D721Med (cell line): ENCODE measurements around the gene KRT9.
"Not testable (repeated sequence)": the region's sequence is repeated elsewhere in the genome, so short reads cannot be mapped to it uniquely, and the experiment has no call there.

Experiments
- DNase-seq: peaks from one replicate; pipeline ENCODE4 v3.0.0; 2011; ENCODE audit warnings: low spot score; ENCODE audit not compliant: insufficient read length
- FAIRE-seq: peaks from 2 replicates; lab custom pipeline; 2011; peaks lifted over from hg19 to GRCh38; lab: Jason Lieb, UNC
- TF ChIP-seq, protein P1 (sequence below): IDR thresholded peaks from 2 replicates; pipeline ENCODE4 v1.5.1; 2012; ENCODE audit warnings: mild to moderate bottlenecking, control low read depth; ENCODE audit not compliant: insufficient read depth; ENCODE audit errors: missing control alignments

The KRT9 gene

GRCh38 chr17:41571561-41572434 is at the start of gene KRT9:
Gene KRT9, minus strand, starts transcription at chr17:41572059. Its CDS starts 67 bp downstream, at chr17:41571992.
- FAIRE-seq, result no peak
- TF ChIP-seq, protein P1, sequence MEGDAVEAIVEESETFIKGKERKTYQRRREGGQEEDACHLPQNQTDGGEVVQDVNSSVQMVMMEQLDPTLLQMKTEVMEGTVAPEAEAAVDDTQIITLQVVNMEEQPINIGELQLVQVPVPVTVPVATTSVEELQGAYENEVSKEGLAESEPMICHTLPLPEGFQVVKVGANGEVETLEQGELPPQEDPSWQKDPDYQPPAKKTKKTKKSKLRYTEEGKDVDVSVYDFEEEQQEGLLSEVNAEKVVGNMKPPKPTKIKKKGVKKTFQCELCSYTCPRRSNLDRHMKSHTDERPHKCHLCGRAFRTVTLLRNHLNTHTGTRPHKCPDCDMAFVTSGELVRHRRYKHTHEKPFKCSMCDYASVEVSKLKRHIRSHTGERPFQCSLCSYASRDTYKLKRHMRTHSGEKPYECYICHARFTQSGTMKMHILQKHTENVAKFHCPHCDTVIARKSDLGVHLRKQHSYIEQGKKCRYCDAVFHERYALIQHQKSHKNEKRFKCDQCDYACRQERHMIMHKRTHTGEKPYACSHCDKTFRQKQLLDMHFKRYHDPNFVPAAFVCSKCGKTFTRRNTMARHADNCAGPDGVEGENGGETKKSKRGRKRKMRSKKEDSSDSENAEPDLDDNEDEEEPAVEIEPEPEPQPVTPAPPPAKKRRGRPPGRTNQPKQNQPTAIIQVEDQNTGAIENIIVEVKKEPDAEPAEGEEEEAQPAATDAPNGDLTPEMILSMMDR, result no peak
- DNase-seq, result no peak

- FAIRE-seq, DNase-seq: not testable (repeated sequence)
Observed at GRCh38 chr17:41621435-41621817, 49.6 kb upstream of the KRT9 start.

- TF ChIP-seq, protein P1, result no peak
- DNase-seq (no peak), FAIRE-seq (no peak)
Observed at GRCh38 chr17:41620583-41621434, 49.0 kb upstream of the KRT9 start.

- not testable (repeated sequence) for DNase-seq, FAIRE-seq
Observed at GRCh38 chr17:41619927-41620582, 48.2 kb upstream of the KRT9 start.

DNA sequence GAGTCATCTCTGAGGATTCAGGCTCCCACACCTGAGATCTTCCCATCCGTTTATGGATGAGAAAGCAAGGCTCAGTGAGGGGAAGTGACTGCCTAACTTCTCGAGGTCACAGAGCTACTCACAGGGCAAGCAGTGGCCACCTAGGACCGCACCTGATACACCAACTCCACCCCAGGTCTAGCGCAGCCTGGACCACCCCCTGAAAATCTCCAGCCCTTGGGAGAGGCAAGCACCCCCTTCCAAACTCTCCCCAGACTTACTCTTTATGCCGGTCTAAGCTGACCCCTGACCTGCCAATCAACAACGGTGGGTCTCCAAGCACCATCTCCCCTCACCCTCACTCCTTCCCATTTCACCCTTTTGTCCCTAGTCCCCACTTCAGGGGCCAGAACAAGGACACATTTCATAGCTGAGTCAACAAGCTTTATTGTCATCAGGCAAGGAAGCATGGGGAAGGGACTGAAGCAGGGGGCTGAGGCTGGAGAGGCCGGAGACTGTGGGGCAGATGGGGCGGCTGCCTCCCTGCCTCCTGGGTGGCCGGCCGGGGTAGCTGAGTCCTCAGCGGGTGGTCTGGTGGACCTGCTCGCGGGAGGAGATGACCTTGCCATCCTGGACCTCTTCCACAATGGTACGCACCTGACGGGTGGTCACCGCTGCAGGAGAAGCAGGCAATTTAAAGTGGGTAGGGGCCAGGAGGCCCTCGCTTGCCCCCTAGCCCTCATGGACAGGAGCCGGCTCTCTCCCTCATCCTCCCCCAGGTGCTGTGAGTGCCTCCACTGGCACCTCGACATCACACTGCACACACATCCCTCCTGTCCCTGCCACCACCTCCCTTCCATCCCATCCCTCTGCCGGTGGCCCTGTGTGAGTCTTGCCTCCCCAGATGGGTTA is 47.4 kb upstream of the KRT9 start:
- TF ChIP-seq, protein P1, result no peak
- FAIRE-seq, result no peak
- no peak for DNase-seq

- TF ChIP-seq, protein P1, result no peak
- DNase-seq (no peak), FAIRE-seq (no peak)
Observed at GRCh38 chr17:41618341-41619035, 46.6 kb upstream of the KRT9 start.

DNA sequence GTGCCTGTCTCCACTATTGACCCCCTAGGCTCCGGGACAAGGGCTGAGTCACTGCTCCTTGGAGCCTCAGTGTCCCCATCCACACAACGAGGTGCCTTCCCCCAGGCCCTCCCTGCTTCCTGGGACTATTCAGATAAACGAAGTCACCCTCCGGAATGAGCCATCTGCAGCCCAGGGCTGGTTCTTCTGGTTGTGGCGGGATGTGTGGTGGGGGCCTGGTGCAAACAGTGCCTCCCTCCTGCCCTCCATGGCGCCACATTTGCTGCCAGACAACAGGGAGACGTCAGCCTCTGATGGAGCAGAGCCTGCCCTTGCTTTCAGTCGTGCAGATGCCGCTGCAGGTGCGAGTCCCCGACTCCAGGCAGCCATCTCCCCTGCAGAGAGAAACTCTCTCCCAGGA is 45.8 kb upstream of the KRT9 start:
- FAIRE-seq, result no peak
- no peak for DNase-seq
- TF ChIP-seq, protein P1, result no peak
